Measurements from ENCODE around the gene ZCCHC7. TPM values are rescaled to one million over a fixed set of nuclear protein-coding genes. Genes with fewer than 3 reads are reported as not detected.

The ZCCHC7 gene
- total RNA-seq, 4 donors from 2014 or later: 12.1 to 19.1 (median 15.6) TPM

DNA sequence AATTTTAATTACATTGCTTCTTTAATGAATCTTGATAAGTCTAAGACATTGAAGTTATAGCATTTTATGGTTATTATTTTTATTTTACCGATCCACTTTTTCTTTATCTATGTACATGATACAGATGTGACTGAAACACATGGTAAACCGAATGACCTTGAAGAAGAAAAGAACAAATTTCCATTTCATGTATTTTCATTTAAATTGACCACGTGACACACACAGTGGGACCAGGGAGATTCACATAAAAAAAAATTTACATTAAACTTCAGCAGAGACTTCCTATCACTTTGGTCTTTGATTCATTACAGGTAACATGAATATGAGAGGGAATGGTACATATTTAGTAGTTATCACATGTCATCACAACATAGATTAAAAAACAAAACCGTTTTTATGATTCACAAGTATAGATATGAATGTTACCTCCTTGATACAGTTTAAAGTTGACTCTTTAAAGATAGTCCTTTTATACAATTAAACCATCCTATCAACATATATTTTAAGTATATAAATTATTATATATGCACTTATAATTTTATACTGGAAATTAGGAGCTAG is 133.1 kb downstream of the ZCCHC7 start:
- TF ChIP-seq EP300 (IDR thresholded peaks at IDR 0.05) (no peak), POLR2AphosphoS5 (IDR thresholded peaks at IDR 0.05) (no peak), POLR2A (IDR thresholded peaks at IDR 0.05; ENCODE audit: low read depth) (no peak)
- TF ChIP-seq, protein P1, sequence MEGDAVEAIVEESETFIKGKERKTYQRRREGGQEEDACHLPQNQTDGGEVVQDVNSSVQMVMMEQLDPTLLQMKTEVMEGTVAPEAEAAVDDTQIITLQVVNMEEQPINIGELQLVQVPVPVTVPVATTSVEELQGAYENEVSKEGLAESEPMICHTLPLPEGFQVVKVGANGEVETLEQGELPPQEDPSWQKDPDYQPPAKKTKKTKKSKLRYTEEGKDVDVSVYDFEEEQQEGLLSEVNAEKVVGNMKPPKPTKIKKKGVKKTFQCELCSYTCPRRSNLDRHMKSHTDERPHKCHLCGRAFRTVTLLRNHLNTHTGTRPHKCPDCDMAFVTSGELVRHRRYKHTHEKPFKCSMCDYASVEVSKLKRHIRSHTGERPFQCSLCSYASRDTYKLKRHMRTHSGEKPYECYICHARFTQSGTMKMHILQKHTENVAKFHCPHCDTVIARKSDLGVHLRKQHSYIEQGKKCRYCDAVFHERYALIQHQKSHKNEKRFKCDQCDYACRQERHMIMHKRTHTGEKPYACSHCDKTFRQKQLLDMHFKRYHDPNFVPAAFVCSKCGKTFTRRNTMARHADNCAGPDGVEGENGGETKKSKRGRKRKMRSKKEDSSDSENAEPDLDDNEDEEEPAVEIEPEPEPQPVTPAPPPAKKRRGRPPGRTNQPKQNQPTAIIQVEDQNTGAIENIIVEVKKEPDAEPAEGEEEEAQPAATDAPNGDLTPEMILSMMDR (IDR thresholded peaks at IDR 0.05): no peak

DNA sequence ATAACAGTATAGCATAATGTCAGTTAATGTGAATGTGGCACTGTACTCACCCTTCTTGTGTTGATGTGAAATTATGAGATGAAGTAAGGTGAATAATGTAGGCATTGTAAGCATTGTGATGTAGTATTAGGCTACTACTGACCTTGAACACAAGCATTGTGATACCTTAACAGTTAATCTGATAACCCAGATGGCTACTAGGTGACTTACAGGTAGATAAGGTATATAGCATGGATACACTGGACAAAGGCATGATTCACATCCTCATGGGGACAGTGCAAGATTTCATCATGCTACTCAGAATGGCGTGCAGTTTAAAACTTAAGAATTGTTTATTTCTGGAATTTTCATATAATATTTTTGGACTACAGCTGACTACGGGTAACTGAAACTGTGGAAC is 134.8 kb downstream of the ZCCHC7 start:
- Histone ChIP-seq H3K4me3 (no peak overlapping the region), H3K27me3 (no peaks in the 10 kb centered on the region), H3K27ac (replicated peaks in 1 of 4) (no peak overlapping the region), H3K36me3 (no peaks in the 10 kb centered on the region), H3K9me3 (no peaks in the 10 kb centered on the region), H3K4me1 (no peaks in the 10 kb centered on the region)
- DNase-seq (ENCODE audit: extremely low spot score): no peak
- intact Hi-C loops (cut with DNase I): no loop called here
- WGBS: 100% methylated on average over 2 of the region's 2 CpGs
- TF ChIP-seq POLR2A (IDR thresholded peaks at IDR 0.05; ENCODE audit: low read depth) (no peak), POLR2AphosphoS5 (IDR thresholded peaks at IDR 0.05) (no peak), EP300 (IDR thresholded peaks at IDR 0.05) (no peak)
- TF ChIP-seq, protein P1 (IDR thresholded peaks at IDR 0.05): no peak

More for the DNA sequence above, 133.1 kb downstream of the ZCCHC7 start:
- 90% methylated on average over 4 of the region's 4 CpGs for WGBS
- Histone ChIP-seq H3K27ac (replicated peaks in 1 of 4) (no peak overlapping the region), H3K4me3 (no peak overlapping the region), H3K27me3 (no peaks in the 10 kb centered on the region), H3K36me3 (peaks cover 0 to 8% (median 0%) of the 10 kb centered on the region in 4 donors), H3K4me1 (no peaks in the 10 kb centered on the region), H3K9me3 (no peaks in the 10 kb centered on the region)
- intact Hi-C loops (cut with DNase I): no loop called here
- no peak for DNase-seq (ENCODE audit: extremely low spot score)

DNA sequence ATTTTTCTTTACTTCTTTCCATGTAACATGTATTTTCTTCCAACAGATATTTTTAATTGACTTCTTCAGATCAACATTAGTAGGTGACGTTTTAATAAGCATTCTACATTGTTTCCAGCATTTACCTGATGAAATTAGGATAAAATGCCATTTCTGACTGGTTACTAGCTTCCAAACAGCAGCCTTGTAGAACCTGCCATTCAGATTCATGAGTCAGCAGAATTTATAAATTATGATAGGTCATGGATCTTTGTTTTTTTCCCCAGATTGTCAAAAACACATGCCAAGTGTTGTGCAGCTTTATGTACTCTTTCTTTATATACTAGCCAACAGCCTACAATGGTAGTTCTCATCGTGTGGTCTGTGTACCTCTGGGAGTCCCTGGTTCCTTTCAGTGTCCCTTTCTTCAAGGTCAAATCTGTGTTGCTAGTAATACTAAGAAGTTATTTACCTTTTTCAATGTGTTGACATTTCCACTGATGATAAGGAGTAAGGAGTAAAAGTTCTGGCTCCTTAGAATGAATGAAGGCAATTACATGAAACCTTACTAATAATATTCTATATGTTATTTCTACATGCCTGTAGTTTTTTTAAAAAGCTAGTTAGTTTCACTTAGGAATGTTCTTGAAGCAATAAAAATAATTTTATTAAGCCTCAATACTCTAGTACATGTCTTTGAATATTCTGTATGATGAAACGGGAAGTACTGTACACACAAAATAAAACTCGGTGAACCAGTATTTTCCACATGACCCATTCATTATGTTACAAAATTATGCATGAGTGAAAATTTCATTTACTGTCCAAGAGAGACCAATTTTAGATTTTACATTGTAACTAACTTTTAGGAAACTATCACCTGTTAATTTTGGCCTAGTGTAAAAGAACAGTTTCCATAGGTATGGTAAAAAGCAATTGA is 135.8 kb downstream of the ZCCHC7 start:
- TF ChIP-seq POLR2AphosphoS5 (IDR thresholded peaks at IDR 0.05): no peak
- TF ChIP-seq EP300 (IDR thresholded peaks at IDR 0.05): no peak
- TF ChIP-seq, protein P1 (IDR thresholded peaks at IDR 0.05): no peak
- no peak for TF ChIP-seq POLR2A (IDR thresholded peaks at IDR 0.05; ENCODE audit: low read depth)
- DNase-seq (ENCODE audit: extremely low spot score): no peak
- Histone ChIP-seq H3K9me3 (no peaks in the 10 kb centered on the region), H3K4me1 (no peaks in the 10 kb centered on the region), H3K27me3 (no peaks in the 10 kb centered on the region), H3K36me3 (no peaks in the 10 kb centered on the region), H3K27ac (replicated peaks in 1 of 4) (no peak overlapping the region), H3K4me3 (no peak overlapping the region)
- 97% methylated on average over 4 of the region's 4 CpGs for WGBS
- intact Hi-C loops (cut with DNase I): no loop called here

DNA sequence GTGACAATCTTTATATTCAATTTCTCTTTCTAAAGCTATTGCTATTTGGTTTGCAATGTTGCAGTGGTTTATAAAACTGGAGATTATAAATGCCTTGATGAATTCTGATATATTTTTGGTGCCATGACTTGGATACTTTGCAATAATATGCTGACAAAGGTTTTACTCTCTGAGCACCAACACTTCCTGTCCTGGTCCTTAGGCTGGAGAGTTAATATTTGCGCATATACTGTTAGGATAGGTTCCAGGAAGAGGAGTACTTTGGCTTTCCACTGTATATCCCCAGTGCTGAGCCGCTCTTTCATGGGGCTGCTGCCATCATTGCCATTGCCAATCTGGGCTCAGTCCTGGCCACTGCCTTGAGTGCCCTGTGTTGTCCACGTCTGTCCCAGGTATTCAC is 139.6 kb downstream of the ZCCHC7 start:
- intact Hi-C loops (cut with DNase I): no loop called here
- 100% methylated on average over 1 of the region's 3 CpGs for WGBS
- DNase-seq (ENCODE audit: extremely low spot score): no peak
- H3K27me3 ChIP-seq: no peaks in the 10 kb centered on the region
- no peaks in the 10 kb centered on the region for H3K4me1 ChIP-seq
- H3K4me3 ChIP-seq: no peak overlapping the region
- no peak overlapping the region for H3K27ac ChIP-seq (replicated peaks in 1 of 4)
- TF ChIP-seq, protein P1 (IDR thresholded peaks at IDR 0.05): no peak
- TF ChIP-seq POLR2A (IDR thresholded peaks at IDR 0.05; ENCODE audit: low read depth) (no peak), EP300 (IDR thresholded peaks at IDR 0.05) (no peak), POLR2AphosphoS5 (IDR thresholded peaks at IDR 0.05) (no peak)
- H3K36me3 ChIP-seq: no peaks in the 10 kb centered on the region
- no peaks in the 10 kb centered on the region for H3K9me3 ChIP-seq
